Mesendoderm (in vitro differentiated cells): Measurements from ENCODE around the gene KCNJ10.

ENCODE experiments used
- DNase-seq: peaks from one replicate; pipeline ENCODE4 v3.0.0; 2013
- H2AK5ac ChIP-seq: 2 replicates; pipeline ENCODE4 v1.6.1; 2013; ENCODE audit warnings: low read length, inconsistent platforms
- H2BK120ac ChIP-seq: 2 replicates; pipeline ENCODE4 v1.6.1; 2013; ENCODE audit warnings: low read depth, mild to moderate bottlenecking, low read length, moderate library complexity, mixed read lengths
- H2BK15ac ChIP-seq: replicated peaks from 2 replicates; pipeline ENCODE4 v1.6.1; 2013; ENCODE audit warnings: low read depth, mild to moderate bottlenecking, moderate library complexity
- H2BK5ac ChIP-seq: 2 replicates; pipeline ENCODE4 v1.6.1; 2013; ENCODE audit warnings: low read length, inconsistent platforms
- H3K18ac ChIP-seq: 2 replicates; pipeline ENCODE4 v1.6.1; 2013; ENCODE audit warnings: mild to moderate bottlenecking, low read length, mixed read lengths
- H3K23ac ChIP-seq: one replicate; pipeline ENCODE4 v1.6.1; 2013; ENCODE audit warnings: low read length
- H3K27ac ChIP-seq: 2 replicates; pipeline ENCODE4 v1.5.1; 2013; ENCODE audit warnings: low read depth, mild to moderate bottlenecking, inconsistent platforms, low read length, moderate library complexity
- H3K27me3 ChIP-seq: 2 replicates; pipeline ENCODE4 v1.6.1; 2013; ENCODE audit warnings: low read length, control low read depth, mild to moderate bottlenecking, inconsistent platforms; ENCODE audit not compliant: insufficient read depth, poor library complexity
- H3K36me3 ChIP-seq: 2 replicates; pipeline ENCODE4 v1.6.1; 2013; ENCODE audit warnings: low read length, inconsistent platforms; ENCODE audit not compliant: control insufficient read depth, insufficient read depth
- H3K4ac ChIP-seq: one replicate; pipeline ENCODE4 v1.6.1; 2013; ENCODE audit warnings: low read depth, mild to moderate bottlenecking, low read length, moderate library complexity
- H3K4me1 ChIP-seq: 2 replicates; pipeline ENCODE4 v1.6.1; 2013; ENCODE audit warnings: low read depth, low read length, inconsistent platforms; ENCODE audit not compliant: control insufficient read depth
- H3K4me2 ChIP-seq: 2 replicates; pipeline ENCODE4 v1.6.1; 2013; ENCODE audit warnings: low read length
- H3K4me3 ChIP-seq: 2 replicates; pipeline ENCODE4 v1.5.1; 2013; ENCODE audit warnings: mild to moderate bottlenecking, low read length
- H3K56ac ChIP-seq: one replicate; pipeline ENCODE4 v1.6.1; 2013; ENCODE audit warnings: low read length
- H3K79me1 ChIP-seq: 2 replicates; pipeline ENCODE4 v1.6.1; 2013; ENCODE audit warnings: low read length, inconsistent platforms
- H3K79me2 ChIP-seq: 2 replicates; pipeline ENCODE4 v1.6.1; 2013; ENCODE audit warnings: mild to moderate bottlenecking, low read length; ENCODE audit not compliant: control insufficient read depth, insufficient read depth
- H3K9ac ChIP-seq: 2 replicates; pipeline ENCODE4 v1.6.1; 2013; ENCODE audit warnings: low read length, inconsistent platforms
- H4K5ac ChIP-seq: one replicate; pipeline ENCODE4 v1.6.1; 2013; ENCODE audit warnings: low read length
- H4K8ac ChIP-seq: one replicate; pipeline ENCODE4 v1.6.1; 2013; ENCODE audit warnings: low read depth, mild to moderate bottlenecking, control low read depth, low read length, moderate library complexity
- WGBS: extraction: QIAGEN DNeasy Blood & Tissue Kit; methylation state at CpG from one replicate; pipeline ENCODE4 v1.1.7; 2013; ENCODE audit warnings: low lambda C conversion rate, missing lambda C conversion rate; ENCODE audit not compliant: insufficient coverage; ENCODE audit errors: extremely low coverage; 5-methylcytosine and 5-hydroxymethylcytosine counted together

KCNJ10 gene

GRCh38 chr1:160083968-160084770 lies 14.2 kb upstream of the KCNJ10 start:
- H4K8ac ChIP-seq: no peak overlapping the region
- H3K79me1 ChIP-seq: no peaks in the 10 kb centered on the region
- no peak overlapping the region for H4K5ac ChIP-seq
- no peak overlapping the region for H2AK5ac ChIP-seq
- no peaks in the 10 kb centered on the region for H3K36me3 ChIP-seq
- H3K4ac ChIP-seq: no peak overlapping the region
- peak overlapping the region; percentile 53 for H3K9ac ChIP-seq
- no peak overlapping the region for H3K4me3 ChIP-seq
- H3K27ac ChIP-seq: no peak overlapping the region
- no peak overlapping the region for H2BK5ac ChIP-seq
- H2BK120ac ChIP-seq: no peak overlapping the region
- H3K27me3 ChIP-seq: peaks cover 3% of the 10 kb centered on the region
- no CpG with 5 or more reads among the region's 96 CpGs for WGBS
- peak overlapping the region; percentile 82 for H3K56ac ChIP-seq
- H3K4me2 ChIP-seq: peak overlapping the region; percentile 75
- H3K18ac ChIP-seq: no peak overlapping the region
- H3K4me1 ChIP-seq: no peaks in the 10 kb centered on the region
- peak; percentile 88 for DNase-seq
- H3K79me2 ChIP-seq: no peaks in the 10 kb centered on the region
- no peak overlapping the region for H3K23ac ChIP-seq
- H2BK15ac ChIP-seq: no peak overlapping the region

DNA sequence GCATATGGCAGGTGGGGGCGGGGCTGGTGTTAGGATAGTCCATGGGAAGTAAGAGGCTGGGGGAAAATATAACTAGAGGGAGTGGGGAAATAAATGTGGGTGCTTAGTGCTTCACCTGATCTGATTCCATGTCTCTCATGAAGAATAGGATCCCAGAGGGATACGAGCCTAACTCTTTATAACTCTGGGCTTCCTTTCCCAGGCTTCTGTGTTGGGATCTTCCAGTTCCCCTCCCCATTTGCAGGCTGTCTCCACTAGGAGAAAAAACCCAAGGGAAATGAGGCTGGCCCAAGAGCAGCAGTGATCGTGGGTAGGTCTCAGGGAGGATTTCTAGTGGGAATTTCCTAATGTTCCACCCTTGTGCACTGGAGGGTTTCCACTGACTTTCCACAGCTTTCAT lies 13.0 kb upstream of the KCNJ10 start:
- H3K18ac ChIP-seq: no peak overlapping the region
- H2BK15ac ChIP-seq: no peak overlapping the region
- peaks cover 3% of the 10 kb centered on the region for H3K27me3 ChIP-seq
- no peak overlapping the region for H2BK120ac ChIP-seq
- no peak overlapping the region for H3K4me3 ChIP-seq
- H2BK5ac ChIP-seq: no peak overlapping the region
- no peak overlapping the region for H3K4ac ChIP-seq
- H3K23ac ChIP-seq: no peak overlapping the region
- H4K5ac ChIP-seq: no peak overlapping the region
- H4K8ac ChIP-seq: no peak overlapping the region
- no peak overlapping the region for H3K56ac ChIP-seq
- no peak overlapping the region for H3K4me2 ChIP-seq
- no peaks in the 10 kb centered on the region for H3K79me2 ChIP-seq
- WGBS: no CpG with 5 or more reads among the region's 3 CpGs
- no peak overlapping the region for H3K27ac ChIP-seq
- no peaks in the 10 kb centered on the region for H3K4me1 ChIP-seq
- H3K36me3 ChIP-seq: no peaks in the 10 kb centered on the region
- no peak overlapping the region for H2AK5ac ChIP-seq
- H3K79me1 ChIP-seq: no peaks in the 10 kb centered on the region
- DNase-seq: no peak
- no peak overlapping the region for H3K9ac ChIP-seq

DNA sequence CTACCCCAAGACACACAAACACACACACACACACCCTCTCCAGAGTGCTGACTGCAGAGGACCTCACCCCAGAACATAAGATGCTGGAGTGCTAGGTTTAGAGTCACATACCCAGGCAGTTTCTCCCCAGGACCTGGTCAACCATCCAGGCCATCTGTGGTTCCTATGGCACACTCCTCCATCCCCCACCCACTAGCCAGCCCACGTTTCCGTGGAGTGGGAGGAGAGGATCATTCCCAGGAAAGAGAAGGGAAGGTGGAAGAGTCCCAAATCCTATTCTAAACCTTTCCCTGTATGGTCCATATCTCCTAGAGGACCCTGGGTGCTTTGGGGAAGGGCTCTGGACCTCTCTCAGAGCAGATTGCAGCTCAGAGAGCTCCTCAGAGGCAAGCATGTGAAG lies 12.5 kb upstream of the KCNJ10 start:
- Histone ChIP-seq H3K27ac (no peak overlapping the region), H2BK5ac (no peak overlapping the region), H3K4me2 (no peak overlapping the region), H3K18ac (no peak overlapping the region), H3K4me3 (no peak overlapping the region), H3K27me3 (peaks cover 3% of the 10 kb centered on the region), H3K9ac (no peak overlapping the region), H3K23ac (no peak overlapping the region), H2AK5ac (no peak overlapping the region), H3K4me1 (no peaks in the 10 kb centered on the region), H2BK120ac (no peak overlapping the region), H3K36me3 (no peaks in the 10 kb centered on the region), H3K79me2 (no peaks in the 10 kb centered on the region), H4K8ac (no peak overlapping the region), H4K5ac (no peak overlapping the region), H3K4ac (no peak overlapping the region), H3K56ac (no peak overlapping the region), H2BK15ac (no peak overlapping the region), H3K79me1 (no peaks in the 10 kb centered on the region)
- WGBS: no CpG with 5 or more reads among the region's 2 CpGs
- no peak for DNase-seq

- Histone ChIP-seq H2AK5ac (no peak within 1 kb of the TSS), H3K4me1 (no peaks in the 10 kb centered on the region), H2BK5ac (no peak within 1 kb of the TSS), H3K79me1 (no peaks in the 10 kb centered on the region), H4K5ac (no peak within 1 kb of the TSS), H3K27me3 (peaks cover 3% of the 10 kb centered on the region), H3K36me3 (no peaks in the 10 kb centered on the region), H3K56ac (no peak within 1 kb of the TSS), H3K18ac (no peak within 1 kb of the TSS), H3K79me2 (no peaks in the 10 kb centered on the region), H2BK120ac (no peak within 1 kb of the TSS), H3K4me2 (no peak within 1 kb of the TSS), H3K27ac (no peak within 1 kb of the TSS), H3K4me3 (no peak within 1 kb of the TSS), H3K4ac (no peak within 1 kb of the TSS), H4K8ac (no peak within 1 kb of the TSS), H3K23ac (no peak within 1 kb of the TSS), H2BK15ac (no peak within 1 kb of the TSS), H3K9ac (no peak within 1 kb of the TSS)
- WGBS: no CpG with 5 or more reads among the region's 14 CpGs
- DNase-seq: peak; percentile 81
These were observed 11.4 kb upstream of the KCNJ10 start, which contains the start of gene KCNJ9 for GRCh38 chr1:160081261-160081936. TSS of gene KCNJ9 (plus strand) at chr1:160081538. CDS start at chr1:160084031, 2,493 bp downstream.

DNA sequence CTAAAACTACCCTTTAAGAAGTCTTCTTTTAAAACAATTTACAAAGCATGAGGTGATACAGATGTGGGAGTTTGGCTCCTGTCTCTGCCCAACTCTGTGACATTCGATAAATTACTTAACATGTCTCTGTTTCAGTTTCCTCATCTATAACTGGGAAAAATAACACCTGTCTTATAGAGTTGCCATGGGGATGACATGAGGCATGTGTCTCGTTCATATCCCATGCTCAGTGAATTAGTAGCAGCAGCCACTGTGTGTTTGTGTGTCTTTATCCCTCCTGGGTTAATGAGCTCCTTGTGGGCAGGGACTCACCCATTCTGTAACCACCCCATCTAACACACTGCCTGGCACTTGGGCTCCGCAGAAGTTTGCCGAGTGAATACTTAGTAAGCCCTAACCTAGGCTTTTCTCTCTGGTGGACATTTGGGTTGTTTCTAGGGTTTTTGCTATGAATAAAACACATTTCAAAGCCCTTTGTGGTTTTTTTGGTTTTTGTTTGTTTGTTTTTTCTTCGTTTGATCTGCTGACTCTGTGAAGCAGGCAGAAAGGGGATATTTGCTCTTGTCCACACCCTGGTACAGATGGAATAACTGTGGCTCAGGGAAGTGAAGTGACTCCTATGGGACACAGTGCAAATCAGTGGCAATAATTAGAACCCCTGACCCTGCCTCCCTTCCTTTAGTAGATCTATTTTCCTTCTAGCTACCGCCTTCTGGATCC lies 10.6 kb upstream of the KCNJ10 start:
- H3K23ac ChIP-seq: no peak overlapping the region
- no peak overlapping the region for H3K9ac ChIP-seq
- H3K27me3 ChIP-seq: peaks cover 3% of the 10 kb centered on the region
- no peaks in the 10 kb centered on the region for H3K36me3 ChIP-seq
- no peak overlapping the region for H4K8ac ChIP-seq
- no peak overlapping the region for H2BK15ac ChIP-seq
- no peak overlapping the region for H3K18ac ChIP-seq
- H3K4me3 ChIP-seq: no peak overlapping the region
- H3K79me1 ChIP-seq: no peaks in the 10 kb centered on the region
- no peak overlapping the region for H3K4me2 ChIP-seq
- H3K79me2 ChIP-seq: no peaks in the 10 kb centered on the region
- DNase-seq: no peak
- H3K27ac ChIP-seq: no peak overlapping the region
- no peak overlapping the region for H3K56ac ChIP-seq
- WGBS: no CpG with 5 or more reads among the region's 6 CpGs
- H3K4me1 ChIP-seq: no peaks in the 10 kb centered on the region
- no peak overlapping the region for H2AK5ac ChIP-seq
- no peak overlapping the region for H2BK120ac ChIP-seq
- H3K4ac ChIP-seq: no peak overlapping the region
- H2BK5ac ChIP-seq: no peak overlapping the region
- no peak overlapping the region for H4K5ac ChIP-seq
